Measurements from ENCODE around the gene PLA2G2F. TPM values are rescaled to one million over a fixed set of nuclear protein-coding genes. Genes with fewer than 3 reads are reported as not detected.

Gene PLA2G2F
- total RNA-seq, 1 donor from 2014 or later, result not detected

DNA sequence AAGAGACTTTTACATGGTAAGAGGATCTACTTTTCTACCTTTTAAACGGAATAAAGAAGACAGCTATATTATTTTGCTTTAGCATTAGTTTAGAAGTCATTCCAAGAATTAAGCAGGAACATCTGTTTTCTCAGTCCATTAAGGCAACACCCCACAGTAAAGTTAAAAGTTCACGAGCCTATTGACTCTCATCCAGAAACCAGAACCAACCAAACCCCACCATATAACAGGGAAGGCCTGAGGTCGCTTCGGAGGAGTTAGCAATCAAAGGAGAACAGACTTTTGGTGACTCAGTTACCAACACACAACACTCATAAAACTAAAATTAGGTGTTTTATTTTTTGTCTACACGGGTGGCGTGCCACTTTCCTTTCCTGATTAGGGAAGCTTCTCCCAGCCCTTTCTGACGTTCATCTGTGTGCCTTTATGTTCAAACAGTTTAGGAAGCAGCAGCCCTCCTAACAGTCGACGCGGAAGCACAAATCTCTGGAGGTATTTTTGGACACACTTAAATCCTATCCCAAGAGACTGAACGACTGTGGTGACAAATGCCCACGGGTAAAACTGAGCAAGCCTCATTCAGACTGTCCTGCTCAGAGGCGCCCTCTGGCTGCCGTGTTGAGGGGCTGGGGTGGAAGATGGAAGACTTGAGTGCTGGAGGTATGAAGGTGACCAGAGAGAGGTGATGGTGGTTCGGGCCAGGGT, 55.8 kb downstream of the PLA2G2F start:
- Mint-ChIP-seq H3K4me3 (no peak overlapping the region), H3K36me3 (ENCODE audit: low read depth) (no peaks in the 10 kb centered on the region), H3K27me3 (ENCODE audit: low read depth) (peaks cover 34% of the 10 kb centered on the region), H3K9me3 (no peaks in the 10 kb centered on the region), H3K4me1 (no peaks in the 10 kb centered on the region), H3K27ac (ENCODE audit: unreplicated experiment) (no peak overlapping the region)
- TF ChIP-seq CTCF (conservative IDR thresholded peaks at IDR 0.05), result peak; percentile 81
- DNase-seq (ENCODE audit: low read depth, low spot score), result peak; percentile 59

DNA sequence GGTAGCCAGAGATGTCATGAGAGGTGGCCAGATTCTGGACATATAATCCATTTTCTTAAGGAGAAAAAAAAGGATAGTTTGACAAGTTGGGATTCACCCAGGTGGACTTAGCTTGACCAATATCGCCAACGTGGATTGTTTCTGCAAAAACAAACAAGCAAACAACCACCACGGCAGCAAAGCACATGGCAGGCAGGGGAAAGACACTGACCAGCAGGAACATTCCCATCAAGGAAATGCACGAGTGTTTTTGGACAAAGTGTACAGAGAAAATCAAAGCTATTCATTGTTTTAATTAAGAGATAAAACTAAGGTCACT, 56.3 kb downstream of the PLA2G2F start:
- Mint-ChIP-seq H3K36me3 (ENCODE audit: low read depth) (no peaks in the 10 kb centered on the region), H3K27me3 (ENCODE audit: low read depth) (peaks cover 34% of the 10 kb centered on the region), H3K27ac (ENCODE audit: unreplicated experiment) (no peak overlapping the region), H3K9me3 (no peaks in the 10 kb centered on the region), H3K4me1 (no peaks in the 10 kb centered on the region), H3K4me3 (no peak overlapping the region)
- no peak for DNase-seq (ENCODE audit: low read depth, low spot score)
- peak; percentile 25 for TF ChIP-seq CTCF (conservative IDR thresholded peaks at IDR 0.05)

GRCh38 chr1:20197329-20197791, 58.2 kb downstream of the PLA2G2F start:
- Mint-ChIP-seq H3K9me3 (no peaks in the 10 kb centered on the region), H3K27ac (ENCODE audit: unreplicated experiment) (no peak overlapping the region), H3K4me3 (no peak overlapping the region), H3K4me1 (no peaks in the 10 kb centered on the region), H3K36me3 (ENCODE audit: low read depth) (no peaks in the 10 kb centered on the region), H3K27me3 (ENCODE audit: low read depth) (peaks cover 39% of the 10 kb centered on the region)
- no peak for TF ChIP-seq CTCF (conservative IDR thresholded peaks at IDR 0.05)
- no peak for DNase-seq (ENCODE audit: low read depth, low spot score)

DNA sequence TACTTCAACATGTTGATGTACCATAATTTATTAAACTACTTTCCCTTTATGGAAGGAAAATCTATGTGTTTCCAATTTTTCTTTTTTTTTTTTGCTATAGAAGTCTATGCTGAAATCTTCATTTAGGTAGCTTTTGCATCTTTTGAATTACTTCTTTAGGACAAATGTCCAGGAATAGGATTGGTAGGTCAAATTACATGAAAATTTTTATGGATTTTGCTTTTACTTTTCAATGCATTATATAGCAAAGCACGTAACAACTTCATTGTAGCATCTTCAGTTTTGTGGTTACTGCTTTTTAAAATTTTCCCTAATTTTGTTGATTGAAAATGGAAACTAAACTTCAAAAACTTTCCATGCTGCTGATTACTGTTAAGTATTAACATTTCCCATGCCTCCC, 59.2 kb downstream of the PLA2G2F start:
- no peaks in the 10 kb centered on the region for H3K9me3 Mint-ChIP-seq
- H3K27me3 Mint-ChIP-seq (ENCODE audit: low read depth), result peaks cover 43% of the 10 kb centered on the region
- H3K27ac Mint-ChIP-seq (ENCODE audit: unreplicated experiment), result no peak overlapping the region
- no peaks in the 10 kb centered on the region for H3K36me3 Mint-ChIP-seq (ENCODE audit: low read depth)
- no peaks in the 10 kb centered on the region for H3K4me1 Mint-ChIP-seq
- no peak for DNase-seq (ENCODE audit: low read depth, low spot score)
- H3K4me3 Mint-ChIP-seq, result no peak overlapping the region
- no peak for TF ChIP-seq CTCF (conservative IDR thresholded peaks at IDR 0.05)

DNA sequence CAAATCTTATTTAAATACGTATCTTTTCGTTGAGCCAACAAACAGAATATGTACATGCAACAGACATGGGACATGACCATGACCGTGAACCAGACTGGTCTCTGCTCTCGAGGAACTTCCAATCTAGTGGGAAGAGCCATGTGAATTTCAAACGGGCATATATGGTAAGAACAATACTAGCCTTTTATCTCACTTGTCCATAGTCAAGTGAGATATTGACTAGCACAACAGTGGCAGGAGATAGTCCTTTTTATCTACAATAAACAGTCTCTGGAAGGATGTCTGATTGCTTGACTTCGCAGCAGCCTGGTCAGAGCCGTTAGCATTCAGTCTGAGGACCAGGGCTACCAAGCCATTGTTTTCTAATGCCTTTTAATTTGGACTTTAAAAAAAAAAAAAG, 59.8 kb downstream of the PLA2G2F start:
- Mint-ChIP-seq H3K4me1 (no peaks in the 10 kb centered on the region), H3K36me3 (ENCODE audit: low read depth) (no peaks in the 10 kb centered on the region), H3K27ac (ENCODE audit: unreplicated experiment) (no peak overlapping the region), H3K27me3 (ENCODE audit: low read depth) (peaks cover 49% of the 10 kb centered on the region), H3K9me3 (no peaks in the 10 kb centered on the region), H3K4me3 (no peak overlapping the region)
- no peak for TF ChIP-seq CTCF (conservative IDR thresholded peaks at IDR 0.05)
- no peak for DNase-seq (ENCODE audit: low read depth, low spot score)

Measured in neural crest cell (in vitro differentiated cells).